IMR-90 (cell line): ENCODE data around the gene GRIN2A. TPM values are rescaled to one million over a fixed set of nuclear protein-coding genes. Genes with fewer than 3 reads are reported as not detected.

Experiments
- ATAC-seq: fragments of 200-7000 bp; cut with Tn5 transposase; 2 replicates; pipeline ENCODE4 v1.9.1; 2020; ENCODE audit warnings: low read depth, mild to moderate bottlenecking, moderate library complexity
- BruUV-seq: library from RNA; stranded (reverse); fragments of 400-500 nt; replicated peaks from 2 replicates; lab custom pipeline; 2021; lab: Mats Ljungman, UMichigan
- CTCF ChIA-PET: fragments of 300-600 bp; formaldehyde crosslinking; extraction: SDS; loops from one replicate; lab custom pipeline; 2021; ENCODE audit warnings: antibody characterized with exemption; lab: Yijun Ruan, JAX
- POLR2A ChIA-PET: fragments of 300-600 bp; sonication (Branson Sonifier 250); formaldehyde crosslinking; loops from one replicate; lab custom pipeline; 2022; ENCODE audit warnings: antibody characterized with exemption; ENCODE audit not compliant: unreplicated experiment; lab: Charles Lee
- DNase-seq: peaks from one replicate; pipeline ENCODE4 v3.0.0; 2013
- H2AFZ ChIP-seq: replicated peaks from 2 replicates; pipeline ENCODE3; 2013; ENCODE audit warnings: low read length, mild to moderate bottlenecking; ENCODE audit not compliant: poor library complexity
- H2AK5ac ChIP-seq: 2 replicates; pipeline ENCODE4 v1.6.1; 2013; ENCODE audit warnings: low read depth, low read length, inconsistent platforms
- H2AK9ac ChIP-seq: replicated peaks from 2 replicates; pipeline ENCODE3; 2013; ENCODE audit warnings: mild to moderate bottlenecking, low read depth, low read length, moderate library complexity; ENCODE audit not compliant: poor library complexity
- H2BK120ac ChIP-seq: 2 replicates; pipeline ENCODE4 v1.6.1; 2013; ENCODE audit warnings: low read depth, low read length, inconsistent platforms
- H2BK15ac ChIP-seq: 3 replicates; pipeline ENCODE4 v1.6.1; 2013; ENCODE audit warnings: low read depth, low read length, inconsistent platforms
- H2BK20ac ChIP-seq: 2 replicates; pipeline ENCODE4 v1.6.1; 2013; ENCODE audit warnings: low read depth, mild to moderate bottlenecking, inconsistent platforms, low read length, moderate library complexity
- H2BK5ac ChIP-seq: 2 replicates; pipeline ENCODE4 v1.6.1; 2013; ENCODE audit warnings: mild to moderate bottlenecking, low read depth, low read length, inconsistent platforms; ENCODE audit not compliant: poor library complexity, severe bottlenecking
- H3K14ac ChIP-seq: replicated peaks from 2 replicates; pipeline ENCODE4 v1.6.1; 2013; ENCODE audit warnings: low read depth, low read length, inconsistent platforms
- H3K18ac ChIP-seq: 2 replicates; pipeline ENCODE4 v1.6.1; 2013; ENCODE audit warnings: low read depth, low read length, control low read depth
- H3K23ac ChIP-seq: 2 replicates; pipeline ENCODE4 v1.6.1; 2013; ENCODE audit warnings: low read depth, low read length, inconsistent platforms
- H3K27ac ChIP-seq: 2 replicates; pipeline ENCODE4 v1.5.1; 2013; ENCODE audit warnings: mild to moderate bottlenecking, control low read depth, low read length; ENCODE audit not compliant: insufficient read depth
- H3K27me3 ChIP-seq: 2 replicates; pipeline ENCODE4 v1.6.1; 2013; ENCODE audit warnings: low read length; ENCODE audit not compliant: control insufficient read depth, insufficient read depth
- H3K36me3 ChIP-seq: 2 replicates; pipeline ENCODE4 v1.6.1; 2013; ENCODE audit warnings: low read length, mixed read lengths; ENCODE audit not compliant: control insufficient read depth, insufficient read depth
- H3K4ac ChIP-seq: 2 replicates; pipeline ENCODE4 v1.6.1; 2013; ENCODE audit warnings: low read depth, low read length, inconsistent platforms
- H3K4me1 ChIP-seq: 2 replicates; pipeline ENCODE4 v1.6.1; 2013; ENCODE audit warnings: low read length, mixed read lengths; ENCODE audit not compliant: control insufficient read depth, insufficient read depth
- H3K4me2 ChIP-seq: 2 replicates; pipeline ENCODE4 v1.6.1; 2013; ENCODE audit warnings: low read depth, mild to moderate bottlenecking, control low read depth, low read length, moderate library complexity
- H3K4me3 ChIP-seq: 2 replicates; pipeline ENCODE4 v1.5.1; 2013; ENCODE audit warnings: low read depth, mild to moderate bottlenecking, control low read depth, low read length, moderate library complexity; ENCODE audit not compliant: insufficient read depth
- H3K56ac ChIP-seq: 2 replicates; pipeline ENCODE4 v1.6.1; 2013; ENCODE audit warnings: low read length, inconsistent platforms; ENCODE audit not compliant: insufficient read depth; ENCODE audit errors: extremely low read depth
- H3K79me1 ChIP-seq, 2 experiments: 2 replicates each; pipeline ENCODE4 v1.6.1; 2013; ENCODE audit warnings: low read length in 2 of 2, inconsistent platforms in 1 of 2, low read depth in 1 of 2
- H3K9ac ChIP-seq: 2 replicates; pipeline ENCODE4 v1.6.1; 2013; ENCODE audit warnings: low read depth, low read length, control low read depth
- H3K9me1 ChIP-seq: 2 replicates; pipeline ENCODE4 v1.6.1; 2013; ENCODE audit warnings: low read length, inconsistent platforms; ENCODE audit not compliant: insufficient read depth
- H3K9me3 ChIP-seq: 2 replicates; pipeline ENCODE4 v1.6.1; 2013; ENCODE audit warnings: low read length; ENCODE audit not compliant: control insufficient read depth, insufficient read depth
- H4K20me1 ChIP-seq: 2 replicates; pipeline ENCODE4 v1.6.1; 2013; ENCODE audit warnings: low read length, inconsistent platforms; ENCODE audit not compliant: insufficient read depth
- H4K5ac ChIP-seq: 2 replicates; pipeline ENCODE4 v1.6.1; 2013; ENCODE audit warnings: mild to moderate bottlenecking, low read depth, low read length, control low read depth
- H4K8ac ChIP-seq, 2 experiments: 2 replicates each; pipeline ENCODE4 v1.6.1; 2013; ENCODE audit warnings: low read depth in 2 of 2, low read length in 2 of 2, control low read depth in 1 of 2, inconsistent platforms in 1 of 2
- H4K91ac ChIP-seq: 2 replicates; pipeline ENCODE4 v1.6.1; 2013; ENCODE audit warnings: low read depth, low read length, inconsistent platforms; ENCODE audit not compliant: insufficient read depth
- BHLHE40 ChIP-seq: fragments of 150-350 bp; IDR thresholded peaks from 2 replicates; pipeline ENCODE4 v1.6.1; 2016; ENCODE audit warnings: mild to moderate bottlenecking, low read depth, low read length
- CEBPB ChIP-seq: IDR thresholded peaks from 2 replicates; pipeline ENCODE4 v1.6.1; 2012; ENCODE audit warnings: low read depth, low read length, improper control_type of control experiment
- CHD1 ChIP-seq: IDR thresholded peaks from 2 replicates; pipeline ENCODE4 v1.6.1; 2012; ENCODE audit warnings: low read depth, low read length, improper control_type of control experiment
- FOS ChIP-seq: fragments of 150-350 bp; IDR thresholded peaks from 2 replicates; pipeline ENCODE4 v1.6.1; 2016; ENCODE audit warnings: low read depth, low read length
- MAFK ChIP-seq: IDR thresholded peaks from 2 replicates; pipeline ENCODE4 v1.6.1; 2012; ENCODE audit warnings: low read depth, low read length, improper control_type of control experiment
- MAZ ChIP-seq: IDR thresholded peaks from 2 replicates; pipeline ENCODE4 v1.6.1; 2012; ENCODE audit warnings: low read depth, mild to moderate bottlenecking, low read length, improper control_type of control experiment, moderate library complexity, borderline replicate concordance
- MXI1 ChIP-seq: IDR thresholded peaks from 2 replicates; pipeline ENCODE4 v1.6.1; 2012; ENCODE audit warnings: low read depth, mild to moderate bottlenecking, low read length, moderate library complexity, borderline replicate concordance
- NFE2L2 ChIP-seq: fragments of 150-350 bp; IDR thresholded peaks from 2 replicates; pipeline ENCODE4 v1.6.1; 2016; ENCODE audit warnings: low read depth, mild to moderate bottlenecking, low read length
- POLR2A ChIP-seq: IDR thresholded peaks from 2 replicates; pipeline ENCODE4 v1.6.1; 2012; ENCODE audit warnings: mild to moderate bottlenecking, low read depth, low read length
- RAD21 ChIP-seq: IDR thresholded peaks from 2 replicates; pipeline ENCODE4 v1.6.1; 2012; ENCODE audit warnings: low read length, improper control_type of control experiment
- RCOR1 ChIP-seq: IDR thresholded peaks from 2 replicates; pipeline ENCODE4 v1.6.1; 2012; ENCODE audit warnings: mild to moderate bottlenecking, low read length, improper control_type of control experiment; ENCODE audit not compliant: insufficient replicate concordance
- RFX5 ChIP-seq: IDR thresholded peaks from 2 replicates; pipeline ENCODE4 v1.8.0; 2012; ENCODE audit warnings: low read depth, mild to moderate bottlenecking, low read length, moderate library complexity
- SMC3 ChIP-seq: fragments of 150-350 bp; IDR thresholded peaks from 2 replicates; pipeline ENCODE4 v1.6.1; 2016; ENCODE audit warnings: low read depth, mild to moderate bottlenecking, antibody characterized with exemption, low read length, moderate library complexity
- USF2 ChIP-seq: fragments of 150-350 bp; IDR thresholded peaks from 2 replicates; pipeline ENCODE4 v1.6.1; 2017; ENCODE audit warnings: mild to moderate bottlenecking, antibody characterized with exemption, low read length, low read depth
- WGBS, 2 experiments: methylation state at CpG; one replicate each; pipeline versions ENCODE4 v1.1.5 to v1.1.7; 2013; ENCODE audit warnings: missing lambda C conversion rate in 2 of 2; ENCODE audit not compliant: insufficient read length in 1 of 2; ENCODE audit errors: extremely low coverage in 2 of 2; 5-methylcytosine and 5-hydroxymethylcytosine counted together
- dilution Hi-C: fragments of 300-500 bp; cut with HindIII; formaldehyde crosslinking; loops from one replicate; pipeline ENCODE4 v1.14.3; 2018; ENCODE audit warnings: low sequenced_read_pairs; ENCODE audit not compliant: unreplicated experiment
- in situ Hi-C: fragments of 300-500 bp; cut with MboI; formaldehyde crosslinking; loops from 3 replicates; pipeline ENCODE4 v1.14.3; 2019; ENCODE audit warnings: low sequenced_read_pairs, inconsistent platforms, mixed read lengths
- intact Hi-C: fragments of 100-400 bp; cut with micrococcal nuclease; formaldehyde crosslinking; loops from 2 replicates; pipeline ENCODE4 v1.10.0; 2022
- polyA plus RNA-seq, 3 experiments: library from polyadenylated mRNA; depleted of rRNA; stranded (reverse); fragments of >200 nt; gene quantifications; 2 replicates each; pipeline ENCODE4 v1.2.3, GENCODE V29; 2012; ENCODE audit warnings: low replicate concordance in 1 of 3
- total RNA-seq: library from RNA; depleted of rRNA; stranded (reverse); fragments of >200 nt; gene quantifications from 2 replicates; pipeline ENCODE4 v1.2.3, GENCODE V29; 2012
- TF ChIP-seq, protein P1 (sequence below): fragments of 150-350 bp; IDR thresholded peaks from 2 replicates; pipeline ENCODE4 v1.6.1; 2016; ENCODE audit warnings: low read depth, mild to moderate bottlenecking, low read length, moderate library complexity, borderline replicate concordance
- TF ChIP-seq, protein P2 (sequence below): conservative IDR thresholded peaks from 2 replicates; pipeline ENCODE4 v1.5.1; 2012; ENCODE audit warnings: mild to moderate bottlenecking, low read depth, low read length, improper control_type of control experiment

The GRIN2A gene
- total and polyA plus RNA-seq, 2 of the 4 experiments (the other 2 are of a cell fraction) = under 0.01 TPM; not detected in 1

DNA sequence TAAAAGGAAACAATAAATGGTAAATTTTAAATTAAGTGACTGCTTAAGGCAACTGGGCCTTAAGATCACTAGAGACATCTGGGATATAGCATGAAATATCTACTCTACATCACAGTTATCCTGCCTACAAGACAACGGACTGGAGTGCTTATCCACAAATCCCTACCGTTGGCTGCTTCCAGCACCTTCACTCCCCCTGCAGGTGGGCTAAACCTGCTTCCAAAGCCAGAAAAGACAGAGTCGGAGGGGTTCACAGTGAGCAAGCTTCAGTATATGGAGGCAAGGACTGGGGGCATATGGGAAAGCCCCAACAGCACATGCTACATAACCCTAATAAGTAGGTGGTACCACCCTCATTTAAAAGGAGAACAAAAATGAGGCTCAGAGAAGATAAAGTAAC is 45.3 kb downstream of the GRIN2A start:
- Histone ChIP-seq H3K9me3 (peaks cover 13% of the 10 kb centered on the region; the same call in 1 of the 2 replicates), H2AK5ac (no peak overlapping the region), H3K4me2 (no peak overlapping the region), H4K91ac (no peak overlapping the region), H3K27me3 (no peaks in the 10 kb centered on the region), H3K18ac (no peak overlapping the region), H3K23ac (no peak overlapping the region), H3K9me1 (no peaks in the 10 kb centered on the region), H3K4me3 (no peak overlapping the region), H3K14ac (no peak overlapping the region), H3K4ac (no peak overlapping the region), H4K20me1 (no peaks in the 10 kb centered on the region), H2AK9ac (no peak overlapping the region), H3K9ac (no peak overlapping the region), H2BK20ac (no peak overlapping the region), H3K27ac (no peak overlapping the region), H2AFZ (no peak overlapping the region), H3K36me3 (no peaks in the 10 kb centered on the region), H3K4me1 (no peaks in the 10 kb centered on the region), H3K79me1 (no peaks in the 10 kb centered on the region), H2BK15ac (no peak overlapping the region), H3K56ac (no peak overlapping the region), H4K5ac (no peak overlapping the region), H2BK5ac (no peak overlapping the region), H2BK120ac (no peak overlapping the region), H4K8ac (no peak overlapping the region)
- DNase-seq = no peak
- in situ Hi-C loops = no loop called here
- ATAC-seq = no peak
- POLR2A ChIA-PET = no interaction called here
- no CpG with 5 or more reads among the region's 3 CpGs for WGBS, 2 experiments
- TF ChIP-seq POLR2A (no peak), NFE2L2 (no peak), CHD1 (no peak), CEBPB (no peak), RFX5 (no peak), SMC3 (no peak), MAZ (no peak), BHLHE40 (no peak), MAFK (no peak), MXI1 (no peak), FOS (no peak), USF2 (no peak), RAD21 (no peak), RCOR1 (no peak)
- TF ChIP-seq, protein P1, sequence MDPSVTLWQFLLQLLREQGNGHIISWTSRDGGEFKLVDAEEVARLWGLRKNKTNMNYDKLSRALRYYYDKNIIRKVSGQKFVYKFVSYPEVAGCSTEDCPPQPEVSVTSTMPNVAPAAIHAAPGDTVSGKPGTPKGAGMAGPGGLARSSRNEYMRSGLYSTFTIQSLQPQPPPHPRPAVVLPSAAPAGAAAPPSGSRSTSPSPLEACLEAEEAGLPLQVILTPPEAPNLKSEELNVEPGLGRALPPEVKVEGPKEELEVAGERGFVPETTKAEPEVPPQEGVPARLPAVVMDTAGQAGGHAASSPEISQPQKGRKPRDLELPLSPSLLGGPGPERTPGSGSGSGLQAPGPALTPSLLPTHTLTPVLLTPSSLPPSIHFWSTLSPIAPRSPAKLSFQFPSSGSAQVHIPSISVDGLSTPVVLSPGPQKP = no peak
- TF ChIP-seq, protein P2, sequence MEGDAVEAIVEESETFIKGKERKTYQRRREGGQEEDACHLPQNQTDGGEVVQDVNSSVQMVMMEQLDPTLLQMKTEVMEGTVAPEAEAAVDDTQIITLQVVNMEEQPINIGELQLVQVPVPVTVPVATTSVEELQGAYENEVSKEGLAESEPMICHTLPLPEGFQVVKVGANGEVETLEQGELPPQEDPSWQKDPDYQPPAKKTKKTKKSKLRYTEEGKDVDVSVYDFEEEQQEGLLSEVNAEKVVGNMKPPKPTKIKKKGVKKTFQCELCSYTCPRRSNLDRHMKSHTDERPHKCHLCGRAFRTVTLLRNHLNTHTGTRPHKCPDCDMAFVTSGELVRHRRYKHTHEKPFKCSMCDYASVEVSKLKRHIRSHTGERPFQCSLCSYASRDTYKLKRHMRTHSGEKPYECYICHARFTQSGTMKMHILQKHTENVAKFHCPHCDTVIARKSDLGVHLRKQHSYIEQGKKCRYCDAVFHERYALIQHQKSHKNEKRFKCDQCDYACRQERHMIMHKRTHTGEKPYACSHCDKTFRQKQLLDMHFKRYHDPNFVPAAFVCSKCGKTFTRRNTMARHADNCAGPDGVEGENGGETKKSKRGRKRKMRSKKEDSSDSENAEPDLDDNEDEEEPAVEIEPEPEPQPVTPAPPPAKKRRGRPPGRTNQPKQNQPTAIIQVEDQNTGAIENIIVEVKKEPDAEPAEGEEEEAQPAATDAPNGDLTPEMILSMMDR = no peak
- CTCF ChIA-PET = no interaction called here
- no TSS peak for BruUV-seq
- dilution Hi-C loops = no loop called here
- intact Hi-C loops = no loop called here
